ENCODE data around the gene GDPGP1. TPM values are rescaled to one million over a fixed set of nuclear protein-coding genes. Genes with fewer than 3 reads are reported as not detected.

Gene GDPGP1
- total RNA-seq, 2 experiments from 2014 or later, result 7.5 to 8.3 TPM

DNA sequence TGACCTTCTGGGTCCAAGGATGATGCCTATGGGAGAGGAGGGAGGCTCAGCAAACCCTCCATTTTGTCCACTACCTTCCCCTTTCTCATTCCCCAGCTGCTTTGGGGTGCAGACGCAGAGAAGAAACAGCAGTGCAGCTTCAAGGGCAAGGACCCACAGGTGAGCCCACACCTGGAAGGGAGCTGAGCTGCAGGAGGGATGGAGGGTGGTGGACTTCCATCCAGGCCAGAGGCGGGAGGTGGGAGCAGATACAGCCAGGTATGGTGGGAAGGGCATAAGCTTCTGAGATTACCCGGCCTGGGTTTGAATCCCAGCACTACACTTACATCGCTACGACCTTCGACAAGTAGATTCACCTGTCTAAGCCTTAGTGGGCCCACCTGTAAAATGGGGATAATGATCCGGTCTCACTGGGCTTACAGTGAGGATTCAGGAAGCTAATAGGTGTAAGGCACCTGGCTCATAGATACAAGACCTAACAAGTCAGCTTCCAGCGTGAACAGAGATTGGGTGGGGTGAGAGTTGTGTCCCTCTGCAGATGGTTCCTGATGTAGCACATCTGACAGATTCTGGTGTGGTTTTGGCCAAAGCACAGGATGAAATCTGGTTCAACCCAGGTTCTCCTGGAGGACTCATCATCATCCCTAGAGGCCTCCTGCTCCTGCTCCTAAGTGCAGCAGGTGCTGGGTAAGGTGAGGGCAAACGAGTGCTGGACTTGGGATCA is 16.2 kb upstream of the GDPGP1 start:
- H3K27ac Mint-ChIP-seq, result no peak overlapping the region
- peaks cover 4% of the 10 kb centered on the region for H3K36me3 ChIP-seq (ENCODE audit: insufficient read depth, low read length)
- H3K27me3 ChIP-seq (ENCODE audit: control insufficient read depth in 1 of 2, insufficient read depth in 2 of 2, low read length in 2 of 2), result no peaks in the 10 kb centered on the region
- H3K27ac ChIP-seq (ENCODE audit: low read depth in 1 of 2, low read length in 2 of 2), result no peak overlapping the region
- H3K4me1 Mint-ChIP-seq (ENCODE audit: low read depth), result peaks cover 13% of the 10 kb centered on the region
- no peaks in the 10 kb centered on the region for H3K36me3 Mint-ChIP-seq (ENCODE audit: low read depth)
- TF ChIP-seq, protein P1, sequence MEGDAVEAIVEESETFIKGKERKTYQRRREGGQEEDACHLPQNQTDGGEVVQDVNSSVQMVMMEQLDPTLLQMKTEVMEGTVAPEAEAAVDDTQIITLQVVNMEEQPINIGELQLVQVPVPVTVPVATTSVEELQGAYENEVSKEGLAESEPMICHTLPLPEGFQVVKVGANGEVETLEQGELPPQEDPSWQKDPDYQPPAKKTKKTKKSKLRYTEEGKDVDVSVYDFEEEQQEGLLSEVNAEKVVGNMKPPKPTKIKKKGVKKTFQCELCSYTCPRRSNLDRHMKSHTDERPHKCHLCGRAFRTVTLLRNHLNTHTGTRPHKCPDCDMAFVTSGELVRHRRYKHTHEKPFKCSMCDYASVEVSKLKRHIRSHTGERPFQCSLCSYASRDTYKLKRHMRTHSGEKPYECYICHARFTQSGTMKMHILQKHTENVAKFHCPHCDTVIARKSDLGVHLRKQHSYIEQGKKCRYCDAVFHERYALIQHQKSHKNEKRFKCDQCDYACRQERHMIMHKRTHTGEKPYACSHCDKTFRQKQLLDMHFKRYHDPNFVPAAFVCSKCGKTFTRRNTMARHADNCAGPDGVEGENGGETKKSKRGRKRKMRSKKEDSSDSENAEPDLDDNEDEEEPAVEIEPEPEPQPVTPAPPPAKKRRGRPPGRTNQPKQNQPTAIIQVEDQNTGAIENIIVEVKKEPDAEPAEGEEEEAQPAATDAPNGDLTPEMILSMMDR (IDR thresholded peaks at IDR 0.05), result no peak
- POLR2A ChIA-PET, result interaction anchor here (1.3 kb wide), 1 partner anchor 13 kb away, joined by 8 read pairs; no protein-coding TSS in a partner anchor
- peaks cover 8% of the 10 kb centered on the region for H3K4me1 ChIP-seq (ENCODE audit: insufficient read depth, low read length)
- DNase-seq (no peak), ATAC-seq (ENCODE audit: poor library complexity) (no peak)
- H3K4me3 Mint-ChIP-seq, result no peak overlapping the region
- H3K9me3 ChIP-seq (ENCODE audit: control insufficient read depth in 1 of 2, insufficient read depth in 1 of 2, low read length in 2 of 2), result no peaks in the 10 kb centered on the region
- CTCF ChIA-PET, result no interaction called here
- intact Hi-C loops (cut with DNase I, micrococcal nuclease), result loop anchor here in 1 of 2 experiments (1.0 kb wide), 1 partner anchor 67 kb away; no protein-coding TSS in a partner anchor
- no peak overlapping the region for H3K4me3 ChIP-seq (ENCODE audit: low read length)
- H3K9me3 Mint-ChIP-seq, result no peaks in the 10 kb centered on the region
- H3K27me3 Mint-ChIP-seq, result no peaks in the 10 kb centered on the region

DNA sequence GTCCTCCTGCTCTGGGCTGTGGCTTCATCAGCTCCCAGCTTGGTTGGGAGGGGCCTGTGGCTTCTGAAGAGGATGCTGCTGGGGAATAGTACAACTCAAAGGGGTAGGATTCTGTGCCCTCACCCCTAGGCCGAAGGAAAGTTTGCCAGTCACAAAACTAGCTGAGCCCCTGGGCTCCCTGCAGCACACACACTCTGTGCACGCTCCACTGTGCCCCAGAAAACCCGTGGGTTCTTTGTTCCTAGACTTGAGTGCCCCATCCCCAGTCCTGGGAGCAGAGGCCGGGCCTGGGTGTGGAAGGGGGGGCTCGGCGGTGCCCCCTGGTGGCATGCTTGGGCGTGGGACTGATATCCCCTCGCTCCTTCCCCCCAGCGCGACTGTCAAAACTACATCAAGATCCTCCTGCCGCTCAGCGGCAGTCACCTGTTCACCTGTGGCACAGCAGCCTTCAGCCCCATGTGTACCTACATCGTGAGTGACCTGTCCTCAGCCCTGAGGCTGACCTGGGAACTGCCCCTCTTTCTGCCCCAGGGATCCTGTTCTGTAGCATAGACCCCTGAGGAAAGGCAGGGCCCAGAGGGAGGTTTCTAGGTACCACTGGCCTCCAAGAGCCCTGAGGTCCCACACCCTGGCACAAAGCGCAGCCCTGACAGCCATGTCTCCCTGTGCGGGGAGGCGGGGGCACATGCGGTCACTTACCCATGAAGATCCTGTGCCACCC is 14.4 kb upstream of the GDPGP1 start:
- peaks cover 6% of the 10 kb centered on the region for H3K4me1 ChIP-seq (ENCODE audit: insufficient read depth, low read length)
- intact Hi-C loops (cut with DNase I, micrococcal nuclease), result no loop called here
- no peak overlapping the region for H3K4me3 Mint-ChIP-seq
- peaks cover 8% of the 10 kb centered on the region for H3K36me3 Mint-ChIP-seq (ENCODE audit: low read depth)
- no peaks in the 10 kb centered on the region for H3K27me3 Mint-ChIP-seq
- no peak overlapping the region for H3K27ac Mint-ChIP-seq
- H3K9me3 ChIP-seq (ENCODE audit: control insufficient read depth in 1 of 2, insufficient read depth in 1 of 2, low read length in 2 of 2), result no peaks in the 10 kb centered on the region
- H3K36me3 ChIP-seq (ENCODE audit: insufficient read depth, low read length), result peaks cover 21% of the 10 kb centered on the region
- H3K27ac ChIP-seq (ENCODE audit: low read depth in 1 of 2, low read length in 2 of 2), result no peak overlapping the region
- no peak overlapping the region for H3K4me3 ChIP-seq (ENCODE audit: low read length)
- H3K27me3 ChIP-seq (ENCODE audit: control insufficient read depth in 1 of 2, insufficient read depth in 2 of 2, low read length in 2 of 2), result no peaks in the 10 kb centered on the region
- peaks cover 13% of the 10 kb centered on the region for H3K4me1 Mint-ChIP-seq (ENCODE audit: low read depth)
- ChIA-PET CTCF (no interaction called here), POLR2A (interaction anchor here (3.1 kb wide), 1 partner anchor 13 kb away, joined by 18 read pairs; the partner anchor contains the start of genes CIB1 and GDPGP1)
- TF ChIP-seq, protein P1 (IDR thresholded peaks at IDR 0.05), result peak; percentile 75
- DNase-seq, result peak; percentile 37 to 78 (median 52)
- peak; percentile 89 for ATAC-seq (ENCODE audit: poor library complexity)
- H3K9me3 Mint-ChIP-seq, result no peaks in the 10 kb centered on the region

DNA sequence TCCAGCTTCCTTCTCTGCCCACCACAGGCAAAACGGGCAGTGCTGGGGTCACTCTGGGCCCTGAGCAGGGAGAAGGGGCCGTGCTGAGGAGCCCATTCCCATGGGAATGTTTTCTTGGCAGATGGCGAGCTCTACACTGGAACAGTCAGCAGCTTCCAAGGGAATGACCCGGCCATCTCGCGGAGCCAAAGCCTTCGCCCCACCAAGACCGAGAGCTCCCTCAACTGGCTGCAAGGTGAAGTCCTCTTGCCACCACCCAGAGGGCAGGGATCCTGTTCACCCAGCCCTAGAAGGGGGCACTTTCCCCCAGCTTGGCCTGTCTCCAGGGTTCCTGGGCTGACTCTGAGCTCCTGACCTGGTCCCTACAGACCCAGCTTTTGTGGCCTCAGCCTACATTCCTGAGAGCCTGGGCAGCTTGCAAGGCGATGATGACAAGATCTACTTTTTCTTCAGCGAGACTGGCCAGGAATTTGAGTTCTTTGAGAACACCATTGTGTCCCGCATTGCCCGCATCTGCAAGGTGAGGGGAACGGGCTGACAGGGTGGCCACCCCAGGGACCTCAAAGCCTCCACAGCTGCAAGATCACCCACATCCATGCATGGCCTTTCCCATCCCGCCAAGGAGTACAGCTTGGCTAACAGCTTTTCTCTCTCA is 12.6 kb upstream of the GDPGP1 start:
- H3K4me1 ChIP-seq (ENCODE audit: insufficient read depth, low read length), result peaks cover 6% of the 10 kb centered on the region
- H3K36me3 Mint-ChIP-seq (ENCODE audit: low read depth), result peaks cover 15% of the 10 kb centered on the region
- intact Hi-C loops (cut with DNase I, micrococcal nuclease), result no loop called here
- TF ChIP-seq, protein P1 (IDR thresholded peaks at IDR 0.05), result no peak
- no peaks in the 10 kb centered on the region for H3K9me3 Mint-ChIP-seq
- no peak overlapping the region for H3K4me3 ChIP-seq (ENCODE audit: low read length)
- no peaks in the 10 kb centered on the region for H3K27me3 Mint-ChIP-seq
- no peaks in the 10 kb centered on the region for H3K9me3 ChIP-seq (ENCODE audit: control insufficient read depth in 1 of 2, insufficient read depth in 1 of 2, low read length in 2 of 2)
- CTCF ChIA-PET, result interaction anchor here (0.6 to 1.7 kb wide), 5 partner anchors 11 to 79 kb away, joined by 3 to 5 read pairs (median 3); no protein-coding TSS in a partner anchor
- ATAC-seq (ENCODE audit: poor library complexity) (peak; percentile 40), DNase-seq (peak in 5 of 14 experiments; percentile 28 to 57 (median 41))
- no peak overlapping the region for H3K27ac ChIP-seq (ENCODE audit: low read depth in 1 of 2, low read length in 2 of 2)
- no peaks in the 10 kb centered on the region for H3K27me3 ChIP-seq (ENCODE audit: control insufficient read depth in 1 of 2, insufficient read depth in 2 of 2, low read length in 2 of 2)
- peaks cover 38% of the 10 kb centered on the region for H3K36me3 ChIP-seq (ENCODE audit: insufficient read depth, low read length)
- no peak overlapping the region for H3K4me3 Mint-ChIP-seq
- H3K27ac Mint-ChIP-seq, result no peak overlapping the region
- H3K4me1 Mint-ChIP-seq (ENCODE audit: low read depth), result peaks cover 13% of the 10 kb centered on the region
- POLR2A ChIA-PET, result interaction anchor here (0.8 to 3.1 kb wide), 3 partner anchors 11 to 119 kb away, joined by 3 to 18 read pairs (median 3); partner anchors contain the start of genes CIB1, GDPGP1 and IDH2
